HG03432 (cell line): Measurements from ENCODE around the gene GPN2.

Experiments used
- ATAC-seq: cut with Tn5 transposase; IDR thresholded peaks from one replicate; pipeline ENCODE4 v1.9.1; 2021; ENCODE audit warnings: mild to moderate bottlenecking, moderate library complexity; ENCODE audit not compliant: unreplicated experiment

GPN2 gene

GRCh38 chr1:26889551-26890466, at the start of gene GPN2:
TSS of gene GPN2 (minus strand) at chr1:26890283. CDS start at chr1:26890096, 187 bp downstream.
- ATAC-seq: peak; percentile 86

GRCh38 chr1:26938659-26939025, 48.6 kb upstream of the GPN2 start:
- ATAC-seq: no peak

- no peak for ATAC-seq
These were observed 48.0 kb upstream of the GPN2 start for GRCh38 chr1:26938004-26938658.

GRCh38 chr1:26936823-26937222, 46.7 kb upstream of the GPN2 start:
- no peak for ATAC-seq

- no peak for ATAC-seq
These were observed 42.4 kb upstream of the GPN2 start for GRCh38 chr1:26932531-26932930.

- no peak for ATAC-seq
These were observed 33.6 kb upstream of the GPN2 start for GRCh38 chr1:26923711-26924110.

- ATAC-seq: no peak
These were observed 32.8 kb upstream of the GPN2 start for GRCh38 chr1:26922901-26923300.

- no peak for ATAC-seq
These were observed 32.3 kb upstream of the GPN2 start for GRCh38 chr1:26922431-26922729.

- ATAC-seq: peak; percentile 97
These were observed 31.7 kb upstream of the GPN2 start, which contains the start of gene NUDC for GRCh38 chr1:26921540-26922430. TSS of gene NUDC (plus strand) at chr1:26921743. CDS start at chr1:26921849, 106 bp downstream.

GRCh38 chr1:26921126-26921539, 31.1 kb upstream of the GPN2 start:
- peak; percentile 16 for ATAC-seq

GRCh38 chr1:26915204-26915842, 25.2 kb upstream of the GPN2 start:
- no peak for ATAC-seq

- ATAC-seq: no peak
These were observed 23.9 kb upstream of the GPN2 start, which contains the start of gene NR0B2 for GRCh38 chr1:26913754-26914619. TSS of gene NR0B2 (minus strand) at chr1:26913975. CDS start at chr1:26913940, 35 bp downstream.

- ATAC-seq: no peak
These were observed 23.3 kb upstream of the GPN2 start for GRCh38 chr1:26913389-26913753.

- ATAC-seq: no peak
These were observed 22.0 kb upstream of the GPN2 start for GRCh38 chr1:26912147-26912490.

GRCh38 chr1:26911399-26912146, 21.5 kb upstream of the GPN2 start:
- ATAC-seq: no peak

GRCh38 chr1:26910343-26911160, 20.5 kb upstream of the GPN2 start:
- no peak for ATAC-seq

GRCh38 chr1:26909951-26910342, 19.9 kb upstream of the GPN2 start:
- no peak for ATAC-seq
